Hepatocyte (in vitro differentiated cells): ENCODE results near the gene VCL. TPM values are rescaled to one million over a fixed set of nuclear protein-coding genes. Genes with fewer than 3 reads are reported as not detected.

Source experiments
- DNase-seq: peaks from one replicate; pipeline ENCODE4 v3.0.0-alpha.2; 2016; ENCODE audit warnings: low spot score
- H2AFZ ChIP-seq: fragments of 200-600 bp; sonication (generic); 2 replicates; pipeline ENCODE4 v1.6.0; 2016; ENCODE audit warnings: antibody characterized with exemption, mild to moderate bottlenecking
- H3K27ac ChIP-seq: fragments of 200-600 bp; sonication (generic); 2 replicates; pipeline ENCODE4 v1.5.1; 2016; ENCODE audit warnings: mild to moderate bottlenecking
- H3K27me3 ChIP-seq: fragments of 200-600 bp; sonication (generic); 2 replicates; pipeline ENCODE4 v1.6.1; 2016
- H3K36me3 ChIP-seq: fragments of 200-600 bp; sonication (generic); replicated peaks from 2 replicates; pipeline ENCODE4 v1.5.1; 2016; ENCODE audit warnings: low read depth; ENCODE audit not compliant: insufficient read depth
- H3K4me1 ChIP-seq: fragments of 200-600 bp; sonication (generic); 2 replicates; pipeline ENCODE4 v1.5.1; 2016; ENCODE audit warnings: mild to moderate bottlenecking, moderate library complexity; ENCODE audit not compliant: insufficient read depth
- H3K4me2 ChIP-seq: fragments of 200-600 bp; sonication (generic); 2 replicates; pipeline ENCODE4 v1.6.0; 2016
- H3K4me3 ChIP-seq: fragments of 200-600 bp; sonication (generic); 2 replicates; pipeline ENCODE4 v1.5.1; 2016; ENCODE audit warnings: mild to moderate bottlenecking
- H3K79me2 ChIP-seq: fragments of 200-600 bp; sonication (generic); 2 replicates; pipeline ENCODE4 v1.6.0; 2017; ENCODE audit warnings: mild to moderate bottlenecking
- H3K9me2 ChIP-seq: fragments of 200-600 bp; sonication (generic); replicated peaks from 2 replicates; pipeline ENCODE4 v1.6.0; 2017; ENCODE audit warnings: mild to moderate bottlenecking; ENCODE audit not compliant: insufficient read depth
- H3K9me3 ChIP-seq: fragments of 200-600 bp; sonication (generic); 2 replicates; pipeline ENCODE4 v1.5.1; 2016; ENCODE audit warnings: low read depth, mild to moderate bottlenecking
- H4K20me1 ChIP-seq: fragments of 200-600 bp; sonication (generic); 2 replicates; pipeline ENCODE4 v1.6.0; 2016; ENCODE audit warnings: mild to moderate bottlenecking; ENCODE audit not compliant: insufficient read depth, poor library complexity, severe bottlenecking
- EZH2 ChIP-seq: fragments of 200-600 bp; sonication (generic); IDR thresholded peaks from 2 replicates; pipeline ENCODE4 v1.6.1; 2016; ENCODE audit warnings: antibody characterized with exemption, mild to moderate bottlenecking, borderline replicate concordance
- EZH2phosphoT487 ChIP-seq: fragments of 200-600 bp; sonication (generic); IDR thresholded peaks from one replicate; pipeline ENCODE4 v1.6.1; 2018; ENCODE audit warnings: antibody characterized with exemption, mild to moderate bottlenecking, low read depth, moderate library complexity; ENCODE audit not compliant: unreplicated experiment, severe bottlenecking
- WGBS: methylation state at CpG from one replicate; pipeline ENCODE4 v1.1.6; 2016; ENCODE audit warnings: low lambda C conversion rate; ENCODE audit errors: missing lambda C conversion rate; 5-methylcytosine and 5-hydroxymethylcytosine counted together
- polyA plus RNA-seq: library from polyadenylated mRNA; unstranded; fragments of >200 nt; fragmentation: Nextera tagmentation; extraction: Ambion mirVana; gene quantifications from 2 replicates; pipeline ENCODE4 v1.2.1, GENCODE V29; 2016
- total RNA-seq: library from RNA; depleted of rRNA; stranded (reverse); fragments of >200 nt; gene quantifications from 2 replicates; pipeline ENCODE4 v1.2.3, GENCODE V29; 2014
- TF ChIP-seq, protein P1 (sequence below): fragments of 200-600 bp; sonication (generic); IDR thresholded peaks from 2 replicates; pipeline ENCODE4 v1.5.1; 2016; ENCODE audit warnings: antibody characterized with exemption, mild to moderate bottlenecking; ENCODE audit not compliant: poor library complexity

Gene VCL
- total and polyA plus RNA-seq, 2 experiments from 2014 or later: 60.8 to 93.4 TPM

- H3K4me1 ChIP-seq: no peaks in the 10 kb centered on the region
- no peaks in the 10 kb centered on the region for H4K20me1 ChIP-seq
- WGBS: 98% methylated on average over 14 of the region's 14 CpGs
- DNase-seq: no peak
- H2AFZ ChIP-seq: no peak overlapping the region
- no peaks in the 10 kb centered on the region for H3K9me2 ChIP-seq
- no peak overlapping the region for H3K4me2 ChIP-seq
- H3K79me2 ChIP-seq: no peaks in the 10 kb centered on the region
- H3K36me3 ChIP-seq: no peaks in the 10 kb centered on the region
- TF ChIP-seq EZH2 (no peak), EZH2phosphoT487 (no peak)
- TF ChIP-seq, protein P1, sequence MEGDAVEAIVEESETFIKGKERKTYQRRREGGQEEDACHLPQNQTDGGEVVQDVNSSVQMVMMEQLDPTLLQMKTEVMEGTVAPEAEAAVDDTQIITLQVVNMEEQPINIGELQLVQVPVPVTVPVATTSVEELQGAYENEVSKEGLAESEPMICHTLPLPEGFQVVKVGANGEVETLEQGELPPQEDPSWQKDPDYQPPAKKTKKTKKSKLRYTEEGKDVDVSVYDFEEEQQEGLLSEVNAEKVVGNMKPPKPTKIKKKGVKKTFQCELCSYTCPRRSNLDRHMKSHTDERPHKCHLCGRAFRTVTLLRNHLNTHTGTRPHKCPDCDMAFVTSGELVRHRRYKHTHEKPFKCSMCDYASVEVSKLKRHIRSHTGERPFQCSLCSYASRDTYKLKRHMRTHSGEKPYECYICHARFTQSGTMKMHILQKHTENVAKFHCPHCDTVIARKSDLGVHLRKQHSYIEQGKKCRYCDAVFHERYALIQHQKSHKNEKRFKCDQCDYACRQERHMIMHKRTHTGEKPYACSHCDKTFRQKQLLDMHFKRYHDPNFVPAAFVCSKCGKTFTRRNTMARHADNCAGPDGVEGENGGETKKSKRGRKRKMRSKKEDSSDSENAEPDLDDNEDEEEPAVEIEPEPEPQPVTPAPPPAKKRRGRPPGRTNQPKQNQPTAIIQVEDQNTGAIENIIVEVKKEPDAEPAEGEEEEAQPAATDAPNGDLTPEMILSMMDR: no peak
- H3K4me3 ChIP-seq: no peak overlapping the region
- H3K27me3 ChIP-seq: no peaks in the 10 kb centered on the region
- H3K27ac ChIP-seq: no peak overlapping the region
- no peaks in the 10 kb centered on the region for H3K9me3 ChIP-seq
These were observed 113.9 kb downstream of the VCL start for GRCh38 chr10:74111799-74112198.

GRCh38 chr10:74113546-74113945 is 115.6 kb downstream of the VCL start:
- Histone ChIP-seq H3K9me3 (no peaks in the 10 kb centered on the region), H3K36me3 (no peaks in the 10 kb centered on the region), H3K4me3 (no peak overlapping the region), H2AFZ (no peak overlapping the region), H4K20me1 (no peaks in the 10 kb centered on the region), H3K27ac (peak overlapping the region; percentile 20), H3K9me2 (no peaks in the 10 kb centered on the region), H3K4me2 (no peak overlapping the region), H3K79me2 (no peaks in the 10 kb centered on the region), H3K27me3 (no peaks in the 10 kb centered on the region), H3K4me1 (no peaks in the 10 kb centered on the region)
- no peak for TF ChIP-seq EZH2phosphoT487
- TF ChIP-seq EZH2: no peak
- TF ChIP-seq, protein P1: no peak
- 81% methylated on average over 1 of the region's 1 CpG for WGBS
- no peak for DNase-seq

DNA sequence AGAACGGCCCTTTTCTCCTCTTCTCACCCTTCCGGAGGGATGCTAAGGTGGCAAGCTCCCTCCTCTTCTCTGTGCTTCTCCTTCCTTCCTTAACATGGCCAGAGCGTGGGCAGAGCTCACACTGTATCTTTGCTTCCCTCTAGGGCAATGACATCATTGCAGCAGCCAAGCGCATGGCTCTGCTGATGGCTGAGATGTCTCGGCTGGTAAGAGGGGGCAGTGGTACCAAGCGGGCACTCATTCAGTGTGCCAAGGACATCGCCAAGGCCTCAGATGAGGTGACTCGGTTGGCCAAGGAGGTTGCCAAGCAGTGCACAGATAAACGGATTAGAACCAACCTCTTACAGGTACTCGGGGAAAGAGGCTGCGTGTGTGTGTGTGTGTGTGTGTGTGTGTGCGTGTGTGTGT is 116.1 kb downstream of the VCL start:
- TF ChIP-seq EZH2phosphoT487: no peak
- TF ChIP-seq, protein P1: no peak
- no peak for TF ChIP-seq EZH2
- Histone ChIP-seq H3K27me3 (no peaks in the 10 kb centered on the region), H3K79me2 (no peaks in the 10 kb centered on the region), H3K4me2 (no peak overlapping the region), H2AFZ (no peak overlapping the region), H3K36me3 (no peaks in the 10 kb centered on the region), H3K4me3 (no peak overlapping the region), H3K9me2 (no peaks in the 10 kb centered on the region), H3K27ac (peak overlapping the region; percentile 20), H3K4me1 (no peaks in the 10 kb centered on the region), H4K20me1 (no peaks in the 10 kb centered on the region), H3K9me3 (no peaks in the 10 kb centered on the region)
- no peak for DNase-seq
- WGBS: 91% methylated on average over 12 of the region's 12 CpGs

DNA sequence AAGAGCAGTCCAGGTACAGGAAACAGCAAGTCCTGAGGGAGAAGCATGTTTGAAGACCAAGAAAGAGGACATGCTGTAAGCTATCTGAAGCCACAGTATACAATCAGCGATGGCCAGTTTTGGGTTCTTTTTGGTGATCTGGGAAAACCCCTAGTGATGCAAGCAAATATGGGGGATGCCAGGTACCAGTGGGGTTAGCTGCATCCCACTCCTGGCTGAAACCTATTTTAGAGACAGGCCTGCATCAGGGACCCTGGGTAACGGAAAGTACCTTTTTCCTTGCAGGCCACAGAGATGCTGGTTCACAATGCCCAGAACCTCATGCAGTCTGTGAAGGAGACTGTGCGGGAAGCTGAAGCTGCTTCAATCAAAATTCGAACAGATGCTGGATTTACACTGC is 119.8 kb downstream of the VCL start:
- Histone ChIP-seq H3K27me3 (no peaks in the 10 kb centered on the region), H3K4me1 (peaks cover 6% of the 10 kb centered on the region), H3K79me2 (no peaks in the 10 kb centered on the region), H3K9me2 (no peaks in the 10 kb centered on the region), H3K4me2 (no peak overlapping the region), H3K4me3 (no peak overlapping the region), H3K9me3 (no peaks in the 10 kb centered on the region), H4K20me1 (no peaks in the 10 kb centered on the region), H3K27ac (no peak overlapping the region), H2AFZ (no peak overlapping the region), H3K36me3 (no peaks in the 10 kb centered on the region)
- no peak for DNase-seq
- 96% methylated on average over 4 of the region's 4 CpGs for WGBS
- TF ChIP-seq EZH2phosphoT487: no peak
- TF ChIP-seq, protein P1: no peak
- no peak for TF ChIP-seq EZH2
